K562 (cell line): ENCODE results near the gene RAB3IP. TPM values are rescaled to one million over a fixed set of nuclear protein-coding genes. Genes with fewer than 3 reads are reported as not detected.

ENCODE experiments used
- ATF1 ChIP-seq, 2 experiments: fragments of 450-650 bp in 1 of 2; IDR thresholded peaks; 2 replicates each; pipeline ENCODE4 v1.6.1; 2016; ENCODE audit warnings: missing compliant biosample characterization in 1 of 2, missing genetic modification characterization in 1 of 2
- CREB3 ChIP-seq: fragments of 450-650 bp; conservative IDR thresholded peaks from 2 replicates; pipeline ENCODE4 v1.6.1; 2016; ENCODE audit warnings: missing genetic modification characterization, low read depth, mild to moderate bottlenecking, missing compliant biosample characterization, moderate library complexity
- EGR1 ChIP-seq: fragments of 450-650 bp; conservative IDR thresholded peaks from 2 replicates; pipeline ENCODE4 v1.6.1; 2017; ENCODE audit warnings: mild to moderate bottlenecking
- FOXM1 ChIP-seq, 2 experiments: fragments of 450-650 bp in 1 of 2; sonication (generic) in 1 of 2; formaldehyde crosslinking in 1 of 2; IDR thresholded peaks; 2 replicates each; pipeline versions ENCODE4 v1.6.1 to v1.9.0; 2017 to 2022; ENCODE audit warnings: low read depth in 2 of 2, mild to moderate bottlenecking in 2 of 2, missing genetic modification reagents in 1 of 2, moderate library complexity in 1 of 2
- GABPA ChIP-seq: fragments of 200-800 bp; sonication (Bioruptor generic); conservative IDR thresholded peaks from 2 replicates; pipeline ENCODE4 v1.6.1; 2016; ENCODE audit warnings: low read depth, missing genetic modification characterization, missing compliant biosample characterization
- JUND ChIP-seq, 2 experiments: IDR thresholded peaks; 2 replicates in 1 of 2; 3 replicates in 1 of 2; pipeline ENCODE4 v1.6.1; 2011; ENCODE audit warnings: borderline replicate concordance in 2 of 2, low read depth in 2 of 2, low read length in 2 of 2, improper control_type of control experiment in 1 of 2, missing biosample characterization in 1 of 2, missing genetic modification characterization in 1 of 2, missing genetic modification reagents in 1 of 2
- PRMT5 ChIP-seq: sonication (generic); formaldehyde crosslinking; IDR thresholded peaks from 2 replicates; pipeline ENCODE4 v1.5.0; 2020; ENCODE audit warnings: missing genetic modification reagents
- RAD21 ChIP-seq, 2 experiments: fragments of 250-450 bp in 1 of 2; fragments of 450-650 bp in 1 of 2; sonication (Bioruptor Pico) in 1 of 2; formaldehyde crosslinking in 1 of 2; IDR thresholded peaks in 1 of 2; conservative IDR thresholded peaks in 1 of 2; 2 replicates each; pipeline versions ENCODE4 v1.4.0 to v1.8.0; 2020 to 2022; ENCODE audit warnings: mild to moderate bottlenecking in 2 of 2, moderate library complexity in 1 of 2
- SNRNP70 ChIP-seq: fragments of 200-400 bp; formaldehyde crosslinking; optimal IDR thresholded peaks from 2 replicates; pipeline ENCODE3; 2017; ENCODE audit warnings: low read depth, low read length
- THAP7 ChIP-seq: fragments of 250-450 bp; sonication (Bioruptor Pico); IDR thresholded peaks from 2 replicates; pipeline ENCODE4 v1.5.0; 2021
- USF2 ChIP-seq: sonication (generic); formaldehyde crosslinking; IDR thresholded peaks from 2 replicates; pipeline ENCODE4 v1.5.0; 2020; ENCODE audit warnings: missing genetic modification reagents
- VEZF1 ChIP-seq: fragments of 200-800 bp; sonication (Bioruptor generic); IDR thresholded peaks from 2 replicates; pipeline ENCODE4 v1.6.1; 2017; ENCODE audit warnings: missing genetic modification characterization, missing compliant biosample characterization
- ZBTB43 ChIP-seq: sonication (generic); formaldehyde crosslinking; IDR thresholded peaks from 2 replicates; pipeline ENCODE4 v1.8.0; 2023; ENCODE audit warnings: mild to moderate bottlenecking, missing genetic modification reagents
- ZNF165 ChIP-seq: fragments of 250-450 bp; sonication (Bioruptor Pico); IDR thresholded peaks from 2 replicates; pipeline ENCODE4 v1.4.0; 2020; ENCODE audit warnings: borderline replicate concordance
- ZNF197 ChIP-seq: fragments of 200-800 bp; sonication (Bioruptor generic); IDR thresholded peaks from 2 replicates; pipeline ENCODE4 v1.6.1; 2016; ENCODE audit warnings: low read depth, missing genetic modification characterization, missing compliant biosample characterization
- ZNF740 ChIP-seq, 3 experiments: fragments of 200-800 bp in 1 of 3; sonication (Bioruptor generic) in 1 of 3; sonication (generic) in 1 of 3; formaldehyde crosslinking in 1 of 3; IDR thresholded peaks; 2 replicates each; pipeline versions ENCODE4 v1.6.1 to v1.8.0; 2016 to 2022; ENCODE audit warnings: mild to moderate bottlenecking in 2 of 3, missing compliant biosample characterization in 2 of 3, missing genetic modification characterization in 2 of 3, missing genetic modification reagents in 1 of 3
- ZSCAN29 ChIP-seq: fragments of 450-650 bp; IDR thresholded peaks from 2 replicates; pipeline ENCODE4 v1.6.1; 2017
- polyA plus RNA-seq, 8 experiments: library from polyadenylated mRNA; depleted of rRNA in 4 of 8; stranded (reverse) in 5 of 8; unstranded in 3 of 8; fragments of >200 nt; fragmentation: Nextera tagmentation in 2 of 8; fragmentation: Illumina TruSeq in 1 of 8; extraction: Ambion mirVana in 2 of 8; extraction: Trizol in 1 of 8; gene quantifications; 2 replicates each; pipeline versions ENCODE4 v1.2.1 to v1.2.3, GENCODE V29; 2011 to 2014; ENCODE audit warnings: inconsistent platforms in 1 of 8, missing spikeins in 1 of 8
- total RNA-seq, 7 experiments: library from RNA; depleted of rRNA in 6 of 7; stranded (reverse); fragments of >200 nt in 6 of 7; fragmentation: Illumina TruSeq in 2 of 7; extraction: Trizol in 2 of 7; gene quantifications; 2 replicates each; pipeline versions ENCODE4 v1.2.1 to v1.2.3, GENCODE V29; 2011 to 2021; ENCODE audit warnings: low replicate concordance in 1 of 7

Gene RAB3IP
- total and polyA plus RNA-seq, 9 of the 15 experiments (the other 6 are each of a cell fraction or from before 2014, with no cell fraction given) = 5.6 to 25.5 (median 11.3) TPM

GRCh38 chr12:69738351-69739286 is at the start of gene RAB3IP (continued):
- no peak for TF ChIP-seq ZBTB43 (CRISPR knock-in tag)
- peak; percentile 94 for TF ChIP-seq VEZF1 (CRISPR knock-in tag)
- TF ChIP-seq RAD21 (CRISPR knock-in tag; conservative IDR thresholded peaks at IDR 0.05 in 1 of 2, IDR thresholded peaks at IDR 0.05 in 1 of 2) = peak in 1 of 2 experiments; percentile 32; a peak in 2 of 4 replicates
- TF ChIP-seq FOXM1 (IDR thresholded peaks at IDR 0.05; ENCODE audit: low read depth) = no peak
- TF ChIP-seq FOXM1 (CRISPR knock-in tag; IDR thresholded peaks at IDR 0.05; ENCODE audit: low read depth) = no peak
- TF ChIP-seq GABPA = peak; percentile 41
- no peak for TF ChIP-seq CREB3 (tag)
- no peak for TF ChIP-seq ATF1 (CRISPR knock-in tag; IDR thresholded peaks at IDR 0.05)
- peak; percentile 20; the same call in 1 of the 2 replicates for TF ChIP-seq ATF1 (tag; IDR thresholded peaks at IDR 0.05)
- TF ChIP-seq PRMT5 (CRISPR knock-in tag) = no peak
- peak; percentile 18; the same call in 1 of the 2 replicates for TF ChIP-seq EGR1
- TF ChIP-seq ZNF165 (CRISPR knock-in tag) = no peak
- no peak for TF ChIP-seq ZSCAN29
- no peak for TF ChIP-seq SNRNP70
- peak; percentile 14; the same call in 1 of the 2 replicates for TF ChIP-seq JUND (IDR thresholded peaks at IDR 0.05; ENCODE audit: borderline replicate concordance, low read depth, low read length)
- no peak; the same call in 2 of the 3 replicates for TF ChIP-seq JUND (tag; IDR thresholded peaks at IDR 0.05; ENCODE audit: borderline replicate concordance, low read depth, low read length)
- no peak for TF ChIP-seq THAP7
- TF ChIP-seq USF2 (CRISPR knock-in tag) = no peak
- TF ChIP-seq ZNF197 (CRISPR knock-in tag) = no peak
- peak; percentile 48; the same call in 1 of the 2 replicates for TF ChIP-seq ZNF740 (CRISPR knock-in tag; IDR thresholded peaks at IDR 0.05)
- no peak for TF ChIP-seq ZNF740 (tag; IDR thresholded peaks at IDR 0.05)
